ENCODE data around the gene ADIPOR2. TPM values are rescaled to one million over a fixed set of nuclear protein-coding genes. Genes with fewer than 3 reads are reported as not detected.
"Not testable (repeated sequence)": the region's sequence is repeated elsewhere in the genome, so short reads cannot be mapped to it uniquely, and the experiment has no call there.

The ADIPOR2 gene
- total and polyA plus RNA-seq, 5 donors from 2014 or later = 1.8 to 26.3 (median 2.6) TPM

GRCh38 chr12:1698720-1699119 is 7.8 kb downstream of the ADIPOR2 start:
- Mint-ChIP-seq H3K27me3 (no peaks in the 10 kb centered on the region), H3K4me1 (peaks cover 51 to 77% (median 61%) of the 10 kb centered on the region in 4 donors), H3K9me3 (no peaks in the 10 kb centered on the region), H3K36me3 (no peaks in the 10 kb centered on the region), H3K27ac (no peak overlapping the region), H3K4me3 (no peak overlapping the region)
- Histone ChIP-seq H3K4me1 (ENCODE audit: control insufficient read depth, insufficient read depth, low read length, poor library complexity, severe bottlenecking) (peaks cover 11% of the 10 kb centered on the region), H3K4me3 (ENCODE audit: low read depth, low read length) (no peak overlapping the region), H3K27me3 (ENCODE audit: control insufficient read depth, insufficient read depth, low read length) (no peaks in the 10 kb centered on the region), H3K36me3 (ENCODE audit: control insufficient read depth, insufficient read depth, low read length) (no peaks in the 10 kb centered on the region), H3K27ac (ENCODE audit: insufficient read depth, low read length, poor library complexity, severe bottlenecking) (no peak overlapping the region), H3K9me3 (ENCODE audit: control insufficient read depth in 2 of 2, low read length in 2 of 2) (no peaks in the 10 kb centered on the region)
- DNase-seq (no peak), ATAC-seq (ENCODE audit: low read depth in 2 of 2) (no peak)

- no peak for ATAC-seq (ENCODE audit: low read depth in 2 of 2)
- Mint-ChIP-seq H3K27ac (peak overlapping the region in 1 of 3 donors; percentile 68), H3K27me3 (no peaks in the 10 kb centered on the region), H3K36me3 (peaks cover 3% of the 10 kb centered on the region), H3K9me3 (no peaks in the 10 kb centered on the region), H3K4me1 (peaks cover 48 to 80% (median 61%) of the 10 kb centered on the region in 4 donors), H3K4me3 (no peak overlapping the region)
- H3K9me3 ChIP-seq (ENCODE audit: control insufficient read depth in 2 of 2, low read length in 2 of 2) = no peaks in the 10 kb centered on the region
- DNase-seq = no peak
- H3K4me3 ChIP-seq (ENCODE audit: low read depth, low read length) = no peak overlapping the region
- H3K27me3 ChIP-seq (ENCODE audit: control insufficient read depth, insufficient read depth, low read length) = no peaks in the 10 kb centered on the region
- peaks cover 33% of the 10 kb centered on the region for H3K4me1 ChIP-seq (ENCODE audit: control insufficient read depth, insufficient read depth, low read length, poor library complexity, severe bottlenecking)
- no peak overlapping the region for H3K27ac ChIP-seq (ENCODE audit: insufficient read depth, low read length, poor library complexity, severe bottlenecking)
- H3K36me3 ChIP-seq (ENCODE audit: control insufficient read depth, insufficient read depth, low read length) = no peaks in the 10 kb centered on the region
These were observed 11.8 kb downstream of the ADIPOR2 start for GRCh38 chr12:1702713-1703112.

- peaks cover 3% of the 10 kb centered on the region for H3K36me3 Mint-ChIP-seq
- H3K4me1 ChIP-seq (ENCODE audit: control insufficient read depth, insufficient read depth, low read length, poor library complexity, severe bottlenecking) = peaks cover 33% of the 10 kb centered on the region
- DNase-seq = no peak
- peak overlapping the region; percentile 21 for H3K27ac ChIP-seq (ENCODE audit: insufficient read depth, low read length, poor library complexity, severe bottlenecking)
- no peaks in the 10 kb centered on the region for H3K36me3 ChIP-seq (ENCODE audit: control insufficient read depth, insufficient read depth, low read length)
- no peaks in the 10 kb centered on the region for H3K9me3 Mint-ChIP-seq
- H3K27me3 ChIP-seq (ENCODE audit: control insufficient read depth, insufficient read depth, low read length) = no peaks in the 10 kb centered on the region
- H3K4me1 Mint-ChIP-seq = peaks cover 42 to 76% (median 53%) of the 10 kb centered on the region in 4 donors
- H3K27me3 Mint-ChIP-seq = no peaks in the 10 kb centered on the region
- no peak for ATAC-seq (ENCODE audit: low read depth in 2 of 2)
- H3K27ac Mint-ChIP-seq = no peak overlapping the region
- H3K4me3 Mint-ChIP-seq = peak overlapping the region in 1 of 4 donors; percentile 7
- H3K9me3 ChIP-seq (ENCODE audit: control insufficient read depth in 2 of 2, low read length in 2 of 2) = no peaks in the 10 kb centered on the region
- no peak overlapping the region for H3K4me3 ChIP-seq (ENCODE audit: low read depth, low read length)
These were observed 13.2 kb downstream of the ADIPOR2 start for GRCh38 chr12:1703771-1704722.

- peak overlapping the region in 1 of 4 donors; percentile 0 for H3K4me3 Mint-ChIP-seq
- no peaks in the 10 kb centered on the region for H3K36me3 ChIP-seq (ENCODE audit: control insufficient read depth, insufficient read depth, low read length)
- ATAC-seq (ENCODE audit: low read depth in 2 of 2) = no peak
- H3K4me3 ChIP-seq (ENCODE audit: low read depth, low read length) = no peak overlapping the region
- H3K27ac Mint-ChIP-seq = peak overlapping the region in 2 of 3 donors; percentile 18 to 55
- no peaks in the 10 kb centered on the region for H3K9me3 ChIP-seq (ENCODE audit: control insufficient read depth in 2 of 2, low read length in 2 of 2)
- H3K36me3 Mint-ChIP-seq = peaks cover 3% of the 10 kb centered on the region
- no peak overlapping the region for H3K27ac ChIP-seq (ENCODE audit: insufficient read depth, low read length, poor library complexity, severe bottlenecking)
- H3K4me1 Mint-ChIP-seq = peaks cover 35 to 75% (median 49%) of the 10 kb centered on the region in 4 donors
- peaks cover 33% of the 10 kb centered on the region for H3K4me1 ChIP-seq (ENCODE audit: control insufficient read depth, insufficient read depth, low read length, poor library complexity, severe bottlenecking)
- no peak for DNase-seq
- no peaks in the 10 kb centered on the region for H3K9me3 Mint-ChIP-seq
- H3K27me3 ChIP-seq (ENCODE audit: control insufficient read depth, insufficient read depth, low read length) = no peaks in the 10 kb centered on the region
- no peaks in the 10 kb centered on the region for H3K27me3 Mint-ChIP-seq
These were observed 15.1 kb downstream of the ADIPOR2 start for GRCh38 chr12:1705774-1706631.

GRCh38 chr12:1706632-1706980 is 15.7 kb downstream of the ADIPOR2 start:
- Histone ChIP-seq H3K36me3 (ENCODE audit: control insufficient read depth, insufficient read depth, low read length) (no peaks in the 10 kb centered on the region), H3K27ac (ENCODE audit: insufficient read depth, low read length, poor library complexity, severe bottlenecking) (no peak overlapping the region), H3K27me3 (ENCODE audit: control insufficient read depth, insufficient read depth, low read length) (no peaks in the 10 kb centered on the region), H3K4me1 (ENCODE audit: control insufficient read depth, insufficient read depth, low read length, poor library complexity, severe bottlenecking) (peaks cover 33% of the 10 kb centered on the region), H3K4me3 (ENCODE audit: low read depth, low read length) (peak overlapping the region; percentile 1), H3K9me3 (ENCODE audit: control insufficient read depth in 2 of 2, low read length in 2 of 2) (no peaks in the 10 kb centered on the region)
- H3K27ac Mint-ChIP-seq = peak overlapping the region in 1 of 3 donors; percentile 20
- no peak for ATAC-seq (ENCODE audit: low read depth in 2 of 2)
- peaks cover 41 to 78% (median 52%) of the 10 kb centered on the region in 4 donors for H3K4me1 Mint-ChIP-seq
- DNase-seq = peak in 1 of 3 donors; percentile 43
- H3K9me3 Mint-ChIP-seq = no peaks in the 10 kb centered on the region
- H3K36me3 Mint-ChIP-seq = peaks cover 3% of the 10 kb centered on the region
- H3K4me3 Mint-ChIP-seq = peak overlapping the region in 2 of 4 donors; percentile 0 to 22
- no peaks in the 10 kb centered on the region for H3K27me3 Mint-ChIP-seq

GRCh38 chr12:1707051-1707450 is 16.2 kb downstream of the ADIPOR2 start:
- Mint-ChIP-seq H3K36me3 (peaks cover 3% of the 10 kb centered on the region), H3K9me3 (no peaks in the 10 kb centered on the region), H3K27me3 (no peaks in the 10 kb centered on the region), H3K27ac (peak overlapping the region in 1 of 3 donors; percentile 20), H3K4me1 (peaks cover 44 to 79% (median 55%) of the 10 kb centered on the region in 4 donors), H3K4me3 (peak overlapping the region in 3 of 4 donors; percentile 0 to 9 (median 8))
- Histone ChIP-seq H3K4me3 (ENCODE audit: low read depth, low read length) (peak overlapping the region; percentile 1), H3K27ac (ENCODE audit: insufficient read depth, low read length, poor library complexity, severe bottlenecking) (no peak overlapping the region), H3K9me3 (ENCODE audit: control insufficient read depth in 2 of 2, low read length in 2 of 2) (no peaks in the 10 kb centered on the region), H3K36me3 (ENCODE audit: control insufficient read depth, insufficient read depth, low read length) (no peaks in the 10 kb centered on the region), H3K27me3 (ENCODE audit: control insufficient read depth, insufficient read depth, low read length) (no peaks in the 10 kb centered on the region), H3K4me1 (ENCODE audit: control insufficient read depth, insufficient read depth, low read length, poor library complexity, severe bottlenecking) (peaks cover 31% of the 10 kb centered on the region)
- ATAC-seq (ENCODE audit: low read depth in 2 of 2) (no peak), DNase-seq (no peak)

- H3K27me3 Mint-ChIP-seq; DNase-seq; H3K4me3 Mint-ChIP-seq; H3K9me3 Mint-ChIP-seq; H3K27ac Mint-ChIP-seq; H3K9me3 ChIP-seq (ENCODE audit: control insufficient read depth in 2 of 2, low read length in 2 of 2); H3K27me3 ChIP-seq (ENCODE audit: control insufficient read depth, insufficient read depth, low read length); H3K36me3 ChIP-seq (ENCODE audit: control insufficient read depth, insufficient read depth, low read length); ATAC-seq (ENCODE audit: low read depth in 2 of 2); H3K4me3 ChIP-seq (ENCODE audit: low read depth, low read length); H3K27ac ChIP-seq (ENCODE audit: insufficient read depth, low read length, poor library complexity, severe bottlenecking): not testable (repeated sequence)
- H3K4me1 ChIP-seq (ENCODE audit: control insufficient read depth, insufficient read depth, low read length, poor library complexity, severe bottlenecking) = peaks cover 14% of the 10 kb centered on the region
- peaks cover 34 to 80% (median 42%) of the 10 kb centered on the region in 4 donors for H3K4me1 Mint-ChIP-seq
- peaks cover 23% of the 10 kb centered on the region for H3K36me3 Mint-ChIP-seq
These were observed 19.1 kb downstream of the ADIPOR2 start for GRCh38 chr12:1709968-1710367.

All from CD4-positive, CD25-positive, alpha-beta regulatory T cell (primary cell).